Motor neuron (in vitro differentiated cells): ENCODE measurements around the gene HGD. TPM values are rescaled to one million over a fixed set of nuclear protein-coding genes. Genes with fewer than 3 reads are reported as not detected.
"Not testable (repeated sequence)": the region's sequence is repeated elsewhere in the genome, so short reads cannot be mapped to it uniquely, and the experiment has no call there.

Experiments
- ATAC-seq, 8 experiments: fragments of 200-7000 bp; cut with Tn5 transposase; replicated peaks in 6 of 8; 2 replicates each; pipeline ENCODE4 v1.8.0; 2021; ENCODE audit warnings: mild to moderate bottlenecking in 8 of 8, moderate library complexity in 8 of 8
- H3K27ac ChIP-seq, 2 donors: fragments of 250-450 bp; sonication (Bioruptor Pico); 2 replicates each; pipeline ENCODE4 v1.9.0; 2021; ENCODE audit warnings: antibody characterized with exemption in 2 of 2, mild to moderate bottlenecking in 2 of 2, moderate library complexity in 1 of 2
- H3K4me1 ChIP-seq, 2 donors: fragments of 250-450 bp; sonication (Bioruptor Pico); replicated peaks in 1 of 2; 2 replicates each; pipeline ENCODE4 v1.6.1; 2021; ENCODE audit warnings: antibody characterized with exemption in 2 of 2, mild to moderate bottlenecking in 2 of 2, moderate library complexity in 1 of 2
- H3K4me3 ChIP-seq, 5 donors: fragments of 250-450 bp; sonication (Bioruptor Pico); 2 replicates each; pipeline ENCODE4 v1.9.0; 2021; ENCODE audit warnings: antibody characterized with exemption in 5 of 5, mild to moderate bottlenecking in 5 of 5, moderate library complexity in 4 of 5
- WGBS, 10 experiments: fragments of 450-650 bp; shearing (Covaris generic); methylation state at CpG; one replicate each; pipeline ENCODE4 v1.0.0; 2022; 5-methylcytosine and 5-hydroxymethylcytosine counted together
- in situ Hi-C, 9 experiments: fragments of 400-800 bp; cut with MboI; loops; one replicate each; pipeline ENCODE4 v1.15.0; 2021; ENCODE audit warnings: low sequenced_read_pairs in 9 of 9, low pct_unique_long_range_greater_than_20kb in 2 of 9; ENCODE audit not compliant: unreplicated experiment in 9 of 9
- total RNA-seq, 8 experiments: library from RNA; unstranded; fragments of 300-600 nt; gene quantifications; 2 replicates each; pipeline versions ENCODE4 v1.2.3 to v1.2.4, GENCODE V29; 2022

Gene HGD
- total RNA-seq, 8 experiments from 2014 or later, result 0.28 to 0.55 (median 0.36) TPM; not detected in 3

DNA sequence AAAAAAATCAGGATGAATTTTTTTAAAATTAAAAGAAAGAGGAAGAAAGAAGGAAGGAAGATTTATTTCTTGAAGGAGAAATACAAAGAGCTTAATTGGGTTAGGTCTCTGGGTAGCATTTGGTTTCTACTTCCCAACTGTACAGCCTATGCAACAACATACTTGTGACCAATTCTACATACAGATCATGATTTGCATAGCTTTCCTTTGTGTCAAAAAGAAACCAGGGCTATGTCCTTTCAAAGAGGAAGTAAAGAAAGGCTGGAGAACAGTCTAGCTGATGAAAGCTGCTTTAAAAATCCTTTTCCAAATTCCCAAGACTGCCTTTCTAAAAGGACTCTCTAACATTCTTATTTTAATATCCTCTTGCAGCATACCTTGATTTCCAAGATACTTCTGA is 6.1 kb upstream of the HGD start:
- in situ Hi-C loops, result no loop called here
- Histone ChIP-seq H3K4me3 (no peak overlapping the region), H3K4me1 (no peaks in the 10 kb centered on the region), H3K27ac (no peak overlapping the region)
- ATAC-seq, result peak in 2 of 8 experiments; percentile 30 to 32

DNA sequence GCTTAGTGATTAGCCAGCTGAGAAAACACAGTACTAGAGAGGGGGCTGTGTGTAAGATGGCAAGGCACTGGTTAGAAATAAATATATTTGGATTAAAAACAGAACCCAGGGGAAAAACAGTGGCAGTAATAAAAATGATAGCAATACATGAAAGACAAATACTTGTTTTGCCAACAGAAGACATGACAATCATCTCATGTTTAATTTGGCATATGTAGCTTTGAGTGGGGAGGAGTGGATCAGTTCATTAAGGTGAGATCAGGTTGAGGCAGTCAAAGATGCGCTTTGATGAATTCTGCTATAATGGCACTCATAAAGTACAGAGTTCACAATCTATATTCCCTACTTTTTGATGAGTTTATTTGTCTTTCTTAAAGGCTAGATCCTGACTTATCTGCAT is 3.4 kb upstream of the HGD start:
- in situ Hi-C loops, result no loop called here
- no peak overlapping the region for H3K4me3 ChIP-seq
- H3K4me1 ChIP-seq, result peaks cover 0 to 3% of the 10 kb centered on the region in 2 donors
- no peak overlapping the region for H3K27ac ChIP-seq
- ATAC-seq, result no peak
- whole genome bisulfite sequencing, 10 experiments, result 100% methylated on average over 1 of the region's 1 CpG; no CpG with 5 or more reads in 3 of the 10 experiments

GRCh38 chr3:120684896-120685295 is 2.9 kb upstream of the HGD start:
- no peak overlapping the region for H3K27ac ChIP-seq
- H3K4me3 ChIP-seq, result no peak overlapping the region
- peaks cover 0 to 6% of the 10 kb centered on the region in 2 donors for H3K4me1 ChIP-seq
- in situ Hi-C loops, result no loop called here
- ATAC-seq, result no peak
- 67 to 88% (median 81%) methylated on average over 1 to 4 of the region's 4 CpGs; no CpG with 5 or more reads in 3 of the 10 experiments for WGBS, 10 experiments

- in situ Hi-C loops, result no loop called here
- H3K27ac ChIP-seq, result no peak overlapping the region
- WGBS, 10 experiments, result 60 to 100% (median 93%) methylated on average over 1 to 3 of the region's 3 CpGs; no CpG with 5 or more reads in 4 of the 10 experiments
- peaks cover 5 to 9% of the 10 kb centered on the region in 2 donors for H3K4me1 ChIP-seq
- no peak for ATAC-seq
- H3K4me3 ChIP-seq, result no peak overlapping the region
These were observed 1.7 kb upstream of the HGD start for GRCh38 chr3:120683671-120684301.

- Histone ChIP-seq H3K4me1 (peaks cover 11 to 12% of the 10 kb centered on the region in 2 donors), H3K27ac (no peak overlapping the region), H3K4me3 (no peak overlapping the region)
- peak in 1 of 8 experiments; percentile 12 for ATAC-seq
- WGBS, 10 experiments, result 14 to 100% (median 43%) methylated on average over 1 of the region's 1 CpG; no CpG with 5 or more reads in 4 of the 10 experiments
- in situ Hi-C loops, result no loop called here
These were observed 1.2 kb upstream of the HGD start for GRCh38 chr3:120683213-120683612.

DNA sequence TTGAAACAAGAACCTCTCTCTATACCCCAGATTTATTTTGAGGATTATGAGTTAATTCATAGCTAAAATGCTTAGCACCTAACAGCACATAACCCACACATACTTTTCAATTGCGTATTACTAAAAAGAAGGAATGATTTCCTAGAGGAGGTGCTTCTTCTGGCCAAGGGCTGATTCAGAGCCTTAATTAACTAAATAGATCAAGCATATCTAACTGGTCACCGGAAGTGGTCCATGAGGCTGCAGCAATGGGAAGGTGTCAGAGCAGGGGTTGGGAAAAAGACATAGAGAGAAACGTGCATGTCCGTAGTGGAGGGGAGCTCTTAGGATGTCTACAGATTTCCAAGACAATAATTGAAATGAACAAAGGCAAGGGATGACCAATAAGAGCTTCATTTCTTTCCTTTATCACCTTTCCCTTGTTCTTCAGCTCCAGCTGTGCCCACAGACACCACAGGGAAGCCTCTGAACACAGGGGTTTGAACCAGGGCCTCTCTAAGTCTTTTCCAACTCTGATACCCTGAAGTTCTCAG is 467 bp downstream of the HGD start:
- no peak overlapping the region for H3K27ac ChIP-seq

DNA sequence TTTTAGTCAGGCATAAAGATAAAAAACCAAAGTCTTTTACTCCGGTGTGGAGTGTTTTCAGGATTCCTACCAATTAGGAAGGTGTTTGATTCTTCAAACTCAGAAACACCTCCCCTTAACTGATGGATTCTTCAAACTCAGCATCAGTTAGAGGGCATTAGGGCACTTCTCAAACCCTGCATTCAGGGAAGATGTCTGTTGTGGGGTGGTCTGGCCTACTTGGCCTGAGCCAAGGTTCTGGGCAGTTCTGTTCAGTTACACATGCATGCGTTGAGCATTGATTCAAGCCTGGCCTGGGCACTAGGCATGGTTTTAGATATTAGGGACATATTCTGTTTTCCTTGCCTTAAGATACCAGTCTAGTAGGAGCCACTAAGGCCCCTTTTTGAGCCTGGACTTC is 1.0 kb downstream of the HGD start:
- ATAC-seq, result no peak
- Histone ChIP-seq H3K4me3 (no peak overlapping the region), H3K27ac (no peak overlapping the region), H3K4me1 (peaks cover 15 to 20% of the 10 kb centered on the region in 2 donors)
- WGBS, 10 experiments, result 50 to 100% (median 100%) methylated on average over 1 to 2 of the region's 2 CpGs; no CpG with 5 or more reads in 3 of the 10 experiments
- in situ Hi-C loops, result no loop called here

More for the DNA sequence above, 467 bp downstream of the HGD start:
- no peak overlapping the region for H3K4me3 ChIP-seq
- peaks cover 15 to 20% of the 10 kb centered on the region in 2 donors for H3K4me1 ChIP-seq
- in situ Hi-C loops, result no loop called here
- 76 to 100% (median 92%) methylated on average over 2 to 4 of the region's 4 CpGs; no CpG with 5 or more reads in 4 of the 10 experiments for WGBS, 10 experiments
- no peak for ATAC-seq

DNA sequence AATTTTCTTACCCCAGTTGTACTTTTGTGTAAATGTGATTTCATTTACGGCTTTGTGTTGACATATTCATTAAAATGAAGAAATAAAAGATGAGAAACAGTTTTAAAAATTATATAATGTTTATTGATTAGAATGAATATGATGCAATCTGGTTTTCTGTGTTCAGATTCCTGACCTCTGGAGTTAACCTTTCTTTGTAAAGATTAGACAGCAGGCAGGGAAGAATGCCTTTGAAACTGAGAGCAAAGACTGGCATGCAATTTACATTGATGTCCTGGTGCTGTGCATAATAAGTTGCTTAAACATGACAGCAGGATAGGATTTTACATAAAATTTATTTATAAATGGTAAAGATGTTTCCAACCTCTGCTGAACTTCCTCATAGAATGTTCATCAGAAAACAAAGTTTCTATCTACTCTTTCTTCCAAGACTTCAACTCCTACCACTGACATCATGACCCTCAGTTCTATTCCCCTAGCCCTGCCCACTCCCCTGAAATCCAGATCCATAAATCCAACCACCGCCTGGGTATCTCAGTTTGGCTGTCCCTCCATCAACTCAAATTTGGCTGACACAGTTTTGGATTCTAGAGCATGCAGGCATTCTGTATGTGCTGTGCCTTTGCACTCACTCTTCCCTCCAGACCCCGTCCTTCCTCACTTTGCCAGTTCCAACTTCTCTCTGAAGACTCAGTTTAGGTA is 1.7 kb downstream of the HGD start:
- peaks cover 15 to 20% of the 10 kb centered on the region in 2 donors for H3K4me1 ChIP-seq
- no peak overlapping the region for H3K4me3 ChIP-seq
- H3K27ac ChIP-seq, result no peak overlapping the region
- WGBS, 10 experiments, result 60 to 100% (median 90%) methylated on average over 1 to 3 of the region's 3 CpGs
- in situ Hi-C loops, result no loop called here
- ATAC-seq, result no peak

DNA sequence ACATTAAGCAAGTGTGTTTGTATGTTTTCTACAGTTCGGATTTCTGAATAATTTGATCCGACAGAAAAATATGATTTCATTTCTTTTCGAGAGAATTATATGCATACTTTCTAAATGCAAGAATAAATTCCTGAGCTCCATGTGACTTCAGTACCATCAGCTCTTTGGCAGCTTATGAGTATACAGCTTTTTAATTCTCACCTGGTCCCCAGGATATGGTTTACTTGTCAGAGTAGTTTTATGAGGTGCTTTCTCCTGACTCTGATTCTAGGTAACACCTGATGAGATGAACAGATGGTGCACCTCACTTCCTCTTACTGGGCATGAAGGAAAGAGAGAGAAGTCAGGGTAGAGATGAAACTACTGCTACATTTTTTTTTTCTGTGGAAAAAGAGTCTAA is 3.1 kb downstream of the HGD start:
- no peak overlapping the region for H3K4me3 ChIP-seq
- in situ Hi-C loops, result no loop called here
- 0 to 70% (median 49%) methylated on average over 2 to 3 of the region's 3 CpGs; no CpG with 5 or more reads in 2 of the 10 experiments for WGBS, 10 experiments
- H3K4me1 ChIP-seq, result peaks cover 15 to 20% of the 10 kb centered on the region in 2 donors
- peak overlapping the region in 1 of 2 donors; percentile 16 for H3K27ac ChIP-seq
- peak in 3 of 8 experiments; percentile 16 to 58 (median 24) for ATAC-seq

- in situ Hi-C loops, result no loop called here
- Histone ChIP-seq H3K4me3 (no peak overlapping the region), H3K4me1 (peaks cover 15 to 20% of the 10 kb centered on the region in 2 donors), H3K27ac (peak overlapping the region in 1 of 2 donors; percentile 22)
- 0 to 62% (median 5%) methylated on average over 1 to 5 of the region's 6 CpGs; no CpG with 5 or more reads in 1 of the 10 experiments for WGBS, 10 experiments
- peak; percentile 82 to 95 (median 90) for ATAC-seq
These were observed 3.6 kb downstream of the HGD start for GRCh38 chr3:120678331-120678947.

DNA sequence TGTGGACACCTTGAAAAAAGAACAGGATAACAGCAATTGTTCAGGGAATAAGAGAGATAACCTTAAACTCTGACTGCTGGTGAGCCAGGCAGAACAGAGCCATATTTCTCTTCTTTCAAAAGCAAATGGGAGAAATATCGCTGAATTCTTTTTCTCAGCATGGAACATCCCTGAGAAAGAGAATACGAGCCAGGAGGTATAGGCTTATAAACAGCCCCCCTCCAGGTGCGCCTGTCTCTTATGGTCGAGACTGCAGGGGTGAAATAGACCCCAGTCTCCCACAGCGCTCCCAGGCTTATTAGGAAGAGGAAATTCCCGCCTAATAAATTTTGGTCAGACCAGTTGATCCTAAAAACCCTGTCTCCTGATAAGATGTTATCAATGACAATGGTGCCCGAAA is 4.8 kb downstream of the HGD start:
- H3K4me3 ChIP-seq, ATAC-seq, H3K27ac ChIP-seq, in situ Hi-C loops: not testable (repeated sequence)
- H3K4me1 ChIP-seq, result peaks cover 15 to 20% of the 10 kb centered on the region in 2 donors
- 0 to 90% (median 71%) methylated on average over 1 to 2 of the region's 7 CpGs; no CpG with 5 or more reads in 7 of the 10 experiments for WGBS, 10 experiments

- WGBS, 10 experiments, result 0 to 67% (median 36%) methylated on average over 1 to 2 of the region's 2 CpGs; no CpG with 5 or more reads in 1 of the 10 experiments
- Histone ChIP-seq H3K4me3 (no peak overlapping the region), H3K27ac (no peak overlapping the region), H3K4me1 (peaks cover 2 to 8% of the 10 kb centered on the region in 2 donors)
- in situ Hi-C loops, result no loop called here
- ATAC-seq, result peak in 5 of 8 experiments; percentile 27 to 43 (median 33)
These were observed 8.9 kb downstream of the HGD start for GRCh38 chr3:120673116-120673515.

DNA sequence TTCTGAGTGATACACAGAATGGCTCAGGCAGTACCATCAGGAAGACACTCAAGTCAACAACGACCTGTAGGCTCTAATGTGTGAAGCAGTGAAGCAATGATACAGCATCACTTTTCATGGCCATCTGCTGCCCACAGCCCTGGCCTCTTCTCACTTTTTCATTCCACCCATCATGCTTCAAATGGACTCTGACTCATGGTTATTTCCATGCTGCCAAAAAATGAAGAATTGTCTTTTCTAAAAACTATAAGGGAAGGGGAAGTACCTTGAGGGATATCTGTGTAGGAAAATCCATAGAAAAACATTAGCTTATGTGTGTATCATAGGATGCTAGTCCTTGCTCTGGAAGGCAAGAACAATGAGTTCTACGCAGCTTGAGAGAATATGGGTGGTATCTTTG is 11.5 kb downstream of the HGD start:
- in situ Hi-C loops, result no loop called here
- no peak for ATAC-seq
- Histone ChIP-seq H3K4me1 (no peaks in the 10 kb centered on the region), H3K4me3 (no peak overlapping the region), H3K27ac (no peak overlapping the region)
- WGBS, 10 experiments, result 0 to 100% (median 76%) methylated on average over 1 to 2 of the region's 2 CpGs; no CpG with 5 or more reads in 2 of the 10 experiments
